Measurements from ENCODE around the gene BRCA1. TPM values are rescaled to one million over a fixed set of nuclear protein-coding genes. Genes with fewer than 3 reads are reported as not detected.
A peak's percentile ranks its signal among the peaks of the same experiment; 100 is the strongest.

Gene BRCA1
- total and polyA plus RNA-seq, 2 donors (not counting 1 experiment from before 2014, with no cell fraction given) = 2.4 to 7.2 TPM

GRCh38 chr17:43171586-43172487, 46.7 kb upstream of the BRCA1 start:
- no peak for TF ChIP-seq EZH2 (IDR thresholded peaks at IDR 0.05; ENCODE audit: borderline replicate concordance, insufficient read depth, low read depth, low read length, poor library complexity, severe bottlenecking)
- TF ChIP-seq, protein P1, sequence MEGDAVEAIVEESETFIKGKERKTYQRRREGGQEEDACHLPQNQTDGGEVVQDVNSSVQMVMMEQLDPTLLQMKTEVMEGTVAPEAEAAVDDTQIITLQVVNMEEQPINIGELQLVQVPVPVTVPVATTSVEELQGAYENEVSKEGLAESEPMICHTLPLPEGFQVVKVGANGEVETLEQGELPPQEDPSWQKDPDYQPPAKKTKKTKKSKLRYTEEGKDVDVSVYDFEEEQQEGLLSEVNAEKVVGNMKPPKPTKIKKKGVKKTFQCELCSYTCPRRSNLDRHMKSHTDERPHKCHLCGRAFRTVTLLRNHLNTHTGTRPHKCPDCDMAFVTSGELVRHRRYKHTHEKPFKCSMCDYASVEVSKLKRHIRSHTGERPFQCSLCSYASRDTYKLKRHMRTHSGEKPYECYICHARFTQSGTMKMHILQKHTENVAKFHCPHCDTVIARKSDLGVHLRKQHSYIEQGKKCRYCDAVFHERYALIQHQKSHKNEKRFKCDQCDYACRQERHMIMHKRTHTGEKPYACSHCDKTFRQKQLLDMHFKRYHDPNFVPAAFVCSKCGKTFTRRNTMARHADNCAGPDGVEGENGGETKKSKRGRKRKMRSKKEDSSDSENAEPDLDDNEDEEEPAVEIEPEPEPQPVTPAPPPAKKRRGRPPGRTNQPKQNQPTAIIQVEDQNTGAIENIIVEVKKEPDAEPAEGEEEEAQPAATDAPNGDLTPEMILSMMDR (IDR thresholded peaks at IDR 0.05) = no peak
- Mint-ChIP-seq H3K4me3 (no peak overlapping the region), H3K27ac (no peak overlapping the region), H3K27me3 (no peaks in the 10 kb centered on the region), H3K9me3 (ENCODE audit: insufficient read depth) (no peaks in the 10 kb centered on the region), H3K4me1 (peaks cover 34% of the 10 kb centered on the region)
- peaks cover 63% of the 10 kb centered on the region for H3K79me2 ChIP-seq (ENCODE audit: control insufficient read depth, insufficient read depth, low read length)
- ATAC-seq (ENCODE audit: low read depth) (no peak), DNase-seq (peak; percentile 52)
- ChIA-PET CTCF (interaction anchor here (0.9 to 2.0 kb wide), 13 partner anchors 10 to 594 kb away, joined by 3 to 10 read pairs (median 4); partner anchors contain the start of genes AOC2, DHX8, PSMC3IP and RPL27), POLR2A (interaction anchor here (0.7 to 1.8 kb wide), 10 partner anchors 40 to 312 kb away, joined by 3 to 29 read pairs (median 6); partner anchors contain the start of genes BRCA1, DHX8, RPL27 and TMEM106A)
- H3K36me3 ChIP-seq (replicated peaks in 1 of 2; ENCODE audit: control extremely low read depth in 1 of 2, control insufficient read depth in 1 of 2, extremely low read depth in 1 of 2, insufficient read depth in 2 of 2, low read length in 1 of 2) = peaks cover 2 to 11% of the 10 kb centered on the region in 2 experiments
- WGBS (ENCODE audit: insufficient coverage) = 24% methylated on average over 11 of the region's 12 CpGs
- peak overlapping the region; percentile 39 for H2AFZ ChIP-seq (ENCODE audit: insufficient read depth, low read depth, low read length, poor library complexity, severe bottlenecking)
- H3K27me3 ChIP-seq (replicated peaks in 1 of 4; ENCODE audit: control extremely low read depth in 1 of 4, control insufficient read depth in 3 of 4, insufficient read depth in 4 of 4, low read length in 3 of 4) = no peaks in the 10 kb centered on the region
- H3K4me1 ChIP-seq (ENCODE audit: control insufficient read depth in 2 of 2, insufficient read depth in 2 of 2, low read length in 2 of 2) = peaks cover 25 to 39% of the 10 kb centered on the region in 2 donors
- H3K4me2 ChIP-seq (replicated peaks; ENCODE audit: low read depth, low read length, poor library complexity, severe bottlenecking) = peak overlapping the region; percentile 93
- no peaks in the 10 kb centered on the region for H4K20me1 ChIP-seq (ENCODE audit: control insufficient read depth, insufficient read depth, low read length, poor library complexity, severe bottlenecking)
- H3K27ac ChIP-seq (ENCODE audit: low read length in 2 of 2) = peak overlapping the region; percentile 100
- H3K9me3 ChIP-seq (ENCODE audit: control extremely low read depth in 1 of 3, control insufficient read depth in 2 of 3, insufficient read depth in 1 of 3, low read length in 2 of 3) = no peaks in the 10 kb centered on the region
- H3K4me3 ChIP-seq (ENCODE audit: control extremely low read depth in 1 of 5, extremely low read depth in 1 of 5, insufficient read depth in 1 of 5, low read depth in 2 of 5, low read length in 4 of 5) = peak overlapping the region; percentile 70 to 99 (median 90)
- intact Hi-C loops (cut with micrococcal nuclease) = loop anchor here (1.0 to 2.0 kb wide), 5 partner anchors 39 to 635 kb away; partner anchors contain the start of genes NAGLU and TMEM106A
- peak overlapping the region; percentile 99 for H3K9ac ChIP-seq (ENCODE audit: low read length)
